Stimulated activated memory B cell treated with anti-CD40 and anti-IgM and Interleukin-4, amounts not matched to agents 10 μg/mL and 1 μg/mL and 100 μg/mL, for 72 hours (primary cell): Measurements from ENCODE around the gene RTL10.

Experiments
- ATAC-seq: fragments of 150-1000 bp; cut with Tn5 transposase; 2 replicates; pipeline ENCODE4 v1.10.0; 2021
- H3K27ac Mint-ChIP-seq: one replicate; pipeline ENCODE4 v1.8.0; 2022; ENCODE audit warnings: mild to moderate bottlenecking, mixed read lengths
- H3K27me3 Mint-ChIP-seq: one replicate; pipeline ENCODE4 v1.8.0; 2022; ENCODE audit warnings: mixed read lengths
- H3K36me3 Mint-ChIP-seq: one replicate; pipeline ENCODE4 v1.8.0; 2022; ENCODE audit warnings: mixed read lengths
- H3K4me1 Mint-ChIP-seq: one replicate; pipeline ENCODE4 v1.8.0; 2022; ENCODE audit warnings: mixed read lengths
- H3K4me3 Mint-ChIP-seq: one replicate; pipeline ENCODE4 v1.8.0; 2022; ENCODE audit warnings: mild to moderate bottlenecking, moderate library complexity, mixed read lengths
- H3K9me3 Mint-ChIP-seq: one replicate; pipeline ENCODE4 v1.8.0; 2022; ENCODE audit warnings: mixed read lengths

Gene RTL10

DNA sequence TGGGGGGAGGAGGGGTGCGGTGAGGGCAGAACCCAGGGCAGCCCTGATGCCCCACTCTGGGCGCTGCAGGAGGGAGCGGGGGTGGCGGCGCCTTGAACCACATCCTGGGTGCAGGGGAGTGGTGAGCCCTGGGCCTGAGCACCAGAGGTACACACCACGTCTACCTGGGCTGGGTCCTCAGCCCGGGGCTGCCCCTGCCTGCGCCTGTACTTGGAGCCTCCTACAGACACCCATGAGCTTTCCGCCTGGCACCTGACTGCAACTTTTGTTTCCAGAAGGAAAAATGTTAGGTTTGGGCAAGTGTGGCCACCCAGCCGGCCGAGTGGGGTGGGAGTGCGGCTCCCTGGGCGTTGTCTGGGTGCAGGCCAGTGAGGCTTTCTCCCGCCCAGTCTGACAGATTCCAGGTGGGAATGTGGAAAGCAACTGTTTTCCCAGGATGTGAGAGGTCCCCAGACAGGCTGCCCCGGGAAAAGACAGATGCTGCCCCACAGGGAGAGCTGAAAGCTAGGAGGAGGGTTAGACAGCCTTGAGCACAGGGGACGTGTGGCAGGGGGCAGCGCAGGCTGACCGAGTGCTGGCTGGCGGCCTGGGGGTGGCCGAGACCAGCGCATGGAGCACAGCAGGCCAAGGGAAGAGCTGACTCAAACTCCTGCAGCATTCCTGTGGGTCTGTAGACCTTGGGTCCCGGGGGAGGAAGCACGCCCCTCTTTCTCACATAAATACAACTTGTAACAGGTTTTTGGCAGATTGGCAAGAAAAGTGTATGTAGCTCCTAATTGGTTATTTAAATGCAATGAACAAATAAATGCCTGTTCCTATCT, 44.1 kb downstream of the RTL10 start:
- H3K4me1 Mint-ChIP-seq: no peaks in the 10 kb centered on the region
- H3K9me3 Mint-ChIP-seq: no peaks in the 10 kb centered on the region
- H3K4me3 Mint-ChIP-seq: no peak overlapping the region
- no peak for ATAC-seq
- peaks cover 33% of the 10 kb centered on the region for H3K36me3 Mint-ChIP-seq
- H3K27me3 Mint-ChIP-seq: no peaks in the 10 kb centered on the region
- H3K27ac Mint-ChIP-seq: no peak overlapping the region

- no peak overlapping the region for H3K4me3 Mint-ChIP-seq
- H3K4me1 Mint-ChIP-seq: no peaks in the 10 kb centered on the region
- no peak overlapping the region for H3K27ac Mint-ChIP-seq
- H3K9me3 Mint-ChIP-seq: no peaks in the 10 kb centered on the region
- no peaks in the 10 kb centered on the region for H3K27me3 Mint-ChIP-seq
- no peak for ATAC-seq
- H3K36me3 Mint-ChIP-seq: peaks cover 38% of the 10 kb centered on the region
These were observed 44.9 kb downstream of the RTL10 start for GRCh38 chr22:19809741-19810140.

DNA sequence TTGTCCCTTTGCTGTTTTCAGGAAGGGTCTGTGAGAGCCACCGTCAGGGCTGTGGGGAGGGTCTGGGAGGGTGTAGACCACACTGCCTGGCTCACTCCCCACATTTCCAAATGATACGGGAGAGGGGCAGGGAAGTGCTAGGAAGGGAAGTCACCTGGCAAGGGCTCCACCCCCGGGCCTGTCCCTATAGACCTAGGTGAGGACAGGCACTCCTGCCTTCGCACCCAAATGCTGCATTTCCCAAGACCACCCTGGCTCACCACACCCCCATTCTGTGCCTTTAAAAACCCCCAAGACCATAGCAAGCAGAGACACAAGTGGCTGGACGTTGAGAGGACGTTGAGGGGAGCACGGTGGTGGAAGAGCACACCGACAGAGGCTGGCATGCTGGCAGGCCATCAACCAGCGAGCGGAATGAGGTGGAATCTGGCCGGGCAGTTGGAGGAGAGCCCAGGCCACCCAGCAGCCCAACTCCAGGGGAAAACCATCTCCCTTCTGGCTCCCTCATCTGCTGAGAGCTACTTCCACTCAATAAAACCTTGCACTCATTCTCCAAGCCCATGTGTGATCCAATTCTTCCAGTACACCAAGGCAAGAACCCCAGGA, 45.7 kb downstream of the RTL10 start:
- H3K27me3 Mint-ChIP-seq: no peaks in the 10 kb centered on the region
- no peaks in the 10 kb centered on the region for H3K9me3 Mint-ChIP-seq
- no peak for ATAC-seq
- H3K4me1 Mint-ChIP-seq: no peaks in the 10 kb centered on the region
- no peak overlapping the region for H3K27ac Mint-ChIP-seq
- no peak overlapping the region for H3K4me3 Mint-ChIP-seq
- H3K36me3 Mint-ChIP-seq: peaks cover 39% of the 10 kb centered on the region

DNA sequence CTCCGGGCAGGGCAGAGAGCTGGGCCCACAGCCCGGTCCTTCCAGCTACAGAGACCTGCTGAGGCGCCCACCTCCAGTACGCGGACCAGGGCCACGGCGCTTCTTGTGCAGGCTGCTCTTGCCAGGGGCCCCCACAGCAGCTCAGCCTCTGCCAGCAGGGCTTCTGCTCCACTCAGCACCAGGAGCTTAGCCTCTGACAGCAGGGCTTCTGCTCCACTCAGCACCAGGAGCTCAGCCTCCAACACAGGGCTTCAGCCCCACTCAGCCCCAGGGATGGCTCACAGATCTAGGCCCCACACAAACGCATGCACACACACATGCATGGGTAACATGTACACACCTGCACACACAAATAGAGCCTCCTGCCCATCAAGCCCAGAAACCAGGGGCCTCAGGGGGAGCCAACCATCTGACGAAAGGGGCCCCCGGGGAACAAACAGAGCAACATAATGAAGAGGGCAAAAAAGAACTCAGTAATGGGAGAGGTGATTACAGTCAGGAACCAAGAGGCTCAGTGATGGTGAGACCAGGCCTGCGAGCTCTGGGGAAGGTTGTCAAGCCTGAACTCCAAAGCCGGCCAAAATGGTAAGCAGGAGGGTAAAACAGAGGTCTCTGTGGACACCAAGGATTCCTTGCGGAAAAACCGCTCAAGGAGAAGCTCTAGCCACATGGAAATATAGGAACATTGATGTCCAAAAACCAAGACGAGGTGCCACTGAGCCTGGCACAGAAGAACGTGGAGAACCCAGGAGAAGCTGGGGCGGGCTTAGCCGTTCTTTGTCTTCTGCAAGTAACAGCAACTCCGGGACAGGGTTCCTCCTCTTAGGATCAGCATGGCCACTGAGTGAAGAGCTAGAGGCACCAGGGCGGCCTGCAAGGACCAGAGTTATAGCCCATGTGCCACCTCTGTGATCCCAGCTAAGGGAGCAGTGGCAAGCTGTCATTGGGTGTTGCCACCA, 46.5 kb downstream of the RTL10 start:
- Mint-ChIP-seq H3K4me3 (no peak overlapping the region), H3K27ac (no peak overlapping the region), H3K9me3 (no peaks in the 10 kb centered on the region), H3K27me3 (no peaks in the 10 kb centered on the region), H3K36me3 (peaks cover 43% of the 10 kb centered on the region), H3K4me1 (no peaks in the 10 kb centered on the region)
- ATAC-seq: no peak

DNA sequence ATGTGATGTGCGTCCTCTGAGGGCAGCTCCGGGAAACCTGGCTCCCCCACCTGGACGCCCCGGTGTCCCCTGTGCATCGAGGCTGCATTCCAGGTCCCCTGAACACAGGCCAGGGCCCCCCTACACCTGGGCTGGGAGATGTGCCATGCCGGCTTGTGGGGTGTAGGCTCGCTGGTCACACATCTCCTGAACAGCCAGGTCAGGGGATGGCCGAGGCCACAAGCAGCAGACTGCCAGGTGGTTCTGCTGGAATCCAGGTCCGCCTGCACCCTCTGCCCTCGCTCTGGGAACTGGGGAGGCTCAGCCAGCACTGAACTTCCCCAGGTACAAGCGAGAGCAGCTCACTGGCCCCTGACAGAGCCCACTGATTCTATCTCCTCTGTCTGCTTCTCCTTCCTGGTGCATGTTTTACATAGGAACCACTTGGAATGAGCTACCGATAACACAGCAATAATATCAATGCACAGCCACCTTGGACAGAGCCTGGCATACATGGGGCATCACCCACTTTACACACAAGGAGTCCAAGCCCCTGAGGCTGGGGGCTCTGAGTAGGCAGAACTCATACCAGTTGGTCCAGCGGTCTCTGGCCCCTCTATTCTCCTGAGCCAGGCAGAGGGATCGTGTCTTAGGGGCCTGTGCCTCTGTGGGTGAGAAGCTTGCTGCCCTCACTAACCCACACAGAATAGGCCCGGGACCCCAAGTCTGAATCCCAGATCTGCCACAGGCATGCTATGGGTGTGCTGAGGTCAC, 47.3 kb downstream of the RTL10 start:
- Mint-ChIP-seq H3K4me1 (no peaks in the 10 kb centered on the region), H3K4me3 (no peak overlapping the region), H3K27me3 (no peaks in the 10 kb centered on the region), H3K27ac (no peak overlapping the region), H3K36me3 (peaks cover 39% of the 10 kb centered on the region), H3K9me3 (no peaks in the 10 kb centered on the region)
- no peak for ATAC-seq

DNA sequence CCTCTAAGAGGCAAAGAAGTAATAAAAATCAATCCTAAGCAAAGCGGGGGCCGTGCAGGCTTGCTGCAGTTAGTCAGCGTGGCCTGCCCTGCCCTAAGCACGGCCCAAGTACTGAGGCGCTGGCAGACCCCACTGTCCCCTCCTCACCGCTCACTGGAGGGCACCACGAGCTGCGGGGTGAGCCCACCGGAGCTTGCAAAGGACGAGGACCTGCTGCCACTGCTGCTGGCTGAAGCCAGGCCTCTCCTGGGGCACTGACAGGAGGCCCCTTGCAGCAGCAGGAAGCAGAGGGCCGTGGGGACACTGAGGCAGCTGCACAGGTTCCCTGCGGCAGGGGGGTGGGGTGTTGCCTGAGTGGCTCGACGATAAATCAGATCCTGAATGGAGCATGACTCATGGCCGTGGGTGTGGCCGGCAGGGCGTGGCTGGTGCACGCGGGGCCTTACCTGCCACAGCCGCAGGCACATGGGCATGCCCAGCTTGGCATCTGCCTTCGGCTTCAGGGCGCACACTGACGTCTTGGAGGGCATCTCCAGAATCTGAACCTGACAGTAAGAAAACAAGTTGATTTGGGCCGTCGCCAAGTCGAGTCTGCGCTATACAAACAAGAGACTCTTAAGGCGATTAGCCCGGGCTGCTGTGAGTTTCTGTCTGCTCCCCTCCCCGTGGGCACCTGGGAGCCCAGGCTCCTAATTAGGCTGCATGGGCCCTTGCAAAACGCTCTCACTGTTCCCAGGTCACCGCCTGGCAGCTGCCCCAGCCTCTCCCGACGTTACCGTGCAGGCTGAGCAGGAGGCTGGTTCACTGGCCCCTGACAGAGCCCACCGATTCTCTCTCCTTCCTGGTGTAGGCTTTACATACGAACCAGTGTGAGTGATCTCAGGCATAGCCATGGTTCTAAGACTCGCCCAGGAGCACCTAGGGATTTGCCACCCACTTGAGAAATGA, 48.2 kb downstream of the RTL10 start:
- no peak for ATAC-seq
- Mint-ChIP-seq H3K27me3 (no peaks in the 10 kb centered on the region), H3K27ac (no peak overlapping the region), H3K4me3 (no peak overlapping the region), H3K4me1 (no peaks in the 10 kb centered on the region), H3K9me3 (no peaks in the 10 kb centered on the region), H3K36me3 (peaks cover 40% of the 10 kb centered on the region)

GRCh38 chr22:19805821-19806212, 48.9 kb downstream of the RTL10 start:
- no peak for ATAC-seq
- Mint-ChIP-seq H3K27me3 (no peaks in the 10 kb centered on the region), H3K4me3 (no peak overlapping the region), H3K36me3 (peaks cover 35% of the 10 kb centered on the region), H3K27ac (no peak overlapping the region), H3K4me1 (no peaks in the 10 kb centered on the region), H3K9me3 (no peaks in the 10 kb centered on the region)
